K562 (cell line): Measurements from ENCODE around the gene CD248. TPM values are rescaled to one million over a fixed set of nuclear protein-coding genes. Genes with fewer than 3 reads are reported as not detected.

Experiments used
- CCNT2 ChIP-seq: IDR thresholded peaks from 2 replicates; pipeline ENCODE4 v1.6.1; 2011; ENCODE audit warnings: borderline replicate concordance, low read depth, mild to moderate bottlenecking, moderate library complexity, mixed read lengths, low read length; ENCODE audit not compliant: insufficient read length; ENCODE audit errors: extremely low read depth
- EGR1 ChIP-seq: fragments of 450-650 bp; conservative IDR thresholded peaks from 2 replicates; pipeline ENCODE4 v1.6.1; 2017; ENCODE audit warnings: mild to moderate bottlenecking
- ELF2 ChIP-seq: fragments of 250-450 bp; sonication (Bioruptor Pico); IDR thresholded peaks from 2 replicates; pipeline ENCODE4 v1.5.0; 2021; ENCODE audit warnings: mild to moderate bottlenecking
- FOSL1 ChIP-seq: fragments of 200-800 bp; sonication (Bioruptor generic); conservative IDR thresholded peaks from 2 replicates; pipeline ENCODE4 v1.6.1; 2016; ENCODE audit warnings: missing genetic modification characterization, missing compliant biosample characterization
- FOXA1 ChIP-seq: fragments of 450-650 bp; IDR thresholded peaks from 2 replicates; pipeline ENCODE4 v1.6.1; 2016; ENCODE audit warnings: mild to moderate bottlenecking, borderline replicate concordance
- FOXK2 ChIP-seq, 2 experiments: fragments of 450-650 bp; IDR thresholded peaks in 1 of 2; conservative IDR thresholded peaks in 1 of 2; 2 replicates each; pipeline ENCODE4 v1.6.1; 2016; ENCODE audit warnings: low read depth in 2 of 2, mild to moderate bottlenecking in 1 of 2
- HBP1 ChIP-seq: fragments of 450-650 bp; formaldehyde crosslinking; IDR thresholded peaks from 2 replicates; pipeline ENCODE4 v1.4.0; 2022; ENCODE audit warnings: missing genetic modification characterization
- IRF2 ChIP-seq: sonication (generic); formaldehyde crosslinking; IDR thresholded peaks from 2 replicates; pipeline ENCODE4 v1.8.1; 2022; ENCODE audit warnings: mild to moderate bottlenecking, missing genetic modification reagents
- KHSRP ChIP-seq: fragments of 450-650 bp; IDR thresholded peaks from 2 replicates; pipeline ENCODE4 v1.6.1; 2017
- NONO ChIP-seq, 2 experiments: fragments of 200-400 bp in 1 of 2; fragments of 450-650 bp in 1 of 2; formaldehyde crosslinking in 1 of 2; IDR thresholded peaks; 2 replicates each; pipeline ENCODE4 v1.6.1; 2017; ENCODE audit warnings: low read depth in 2 of 2, mild to moderate bottlenecking in 2 of 2, moderate library complexity in 2 of 2, low read length in 1 of 2
- POLR2G ChIP-seq: fragments of 200-400 bp; formaldehyde crosslinking; IDR thresholded peaks from 2 replicates; pipeline ENCODE4 v1.6.1; 2017; ENCODE audit warnings: low read depth, mild to moderate bottlenecking, antibody characterized with exemption, low read length, moderate library complexity
- RFX1 ChIP-seq: fragments of 450-650 bp; IDR thresholded peaks from 2 replicates; pipeline ENCODE4 v1.6.1; 2016; ENCODE audit warnings: mild to moderate bottlenecking, moderate library complexity
- SETDB1 ChIP-seq: IDR thresholded peaks from one replicate; pipeline ENCODE4 v1.6.1; 2012; ENCODE audit warnings: low read length, control low read depth, inconsistent platforms
- SIRT6 ChIP-seq: IDR thresholded peaks from one replicate; pipeline ENCODE4 v1.6.1; 2012; ENCODE audit warnings: low read depth, mild to moderate bottlenecking, control low read depth, inconsistent platforms, low read length, moderate library complexity
- TAF15 ChIP-seq: fragments of 200-400 bp; formaldehyde crosslinking; IDR thresholded peaks from 2 replicates; pipeline ENCODE4 v1.6.1; 2017; ENCODE audit warnings: mild to moderate bottlenecking, low read depth, low read length, moderate library complexity
- ZNF282 ChIP-seq: sonication (generic); formaldehyde crosslinking; IDR thresholded peaks from 2 replicates; pipeline ENCODE4 v1.8.1; 2023; ENCODE audit warnings: missing genetic modification reagents
- ZNF444 ChIP-seq: fragments of 250-450 bp; sonication (Bioruptor Pico); IDR thresholded peaks from 2 replicates; pipeline ENCODE4 v1.4.0; 2020; ENCODE audit warnings: mild to moderate bottlenecking, moderate library complexity
- ZNF583 ChIP-seq: fragments of 250-450 bp; sonication (Bioruptor Pico); IDR thresholded peaks from 2 replicates; pipeline ENCODE4 v1.4.0; 2020
- ZNF740 ChIP-seq, 3 experiments: fragments of 200-800 bp in 1 of 3; sonication (Bioruptor generic) in 1 of 3; sonication (generic) in 1 of 3; formaldehyde crosslinking in 1 of 3; IDR thresholded peaks; 2 replicates each; pipeline versions ENCODE4 v1.6.1 to v1.8.0; 2016 to 2022; ENCODE audit warnings: mild to moderate bottlenecking in 2 of 3, missing compliant biosample characterization in 2 of 3, missing genetic modification characterization in 2 of 3, missing genetic modification reagents in 1 of 3
- polyA plus RNA-seq, 8 experiments: library from polyadenylated mRNA; depleted of rRNA in 4 of 8; stranded (reverse) in 5 of 8; unstranded in 3 of 8; fragments of >200 nt; fragmentation: Nextera tagmentation in 2 of 8; fragmentation: Illumina TruSeq in 1 of 8; extraction: Ambion mirVana in 2 of 8; extraction: Trizol in 1 of 8; gene quantifications; 2 replicates each; pipeline versions ENCODE4 v1.2.1 to v1.2.3, GENCODE V29; 2011 to 2014; ENCODE audit warnings: inconsistent platforms in 1 of 8, missing spikeins in 1 of 8
- total RNA-seq, 7 experiments: library from RNA; depleted of rRNA in 6 of 7; stranded (reverse); fragments of >200 nt in 6 of 7; fragmentation: Illumina TruSeq in 2 of 7; extraction: Trizol in 2 of 7; gene quantifications; 2 replicates each; pipeline versions ENCODE4 v1.2.1 to v1.2.3, GENCODE V29; 2011 to 2021; ENCODE audit warnings: low replicate concordance in 1 of 7
- TF ChIP-seq, protein P1 (sequence below): fragments of 250-450 bp; sonication (Bioruptor Pico); IDR thresholded peaks from 2 replicates; pipeline ENCODE4 v1.8.0; 2021; ENCODE audit warnings: mild to moderate bottlenecking, moderate library complexity
- TF ChIP-seq, protein P2 (sequence below): fragments of 200-800 bp; sonication (Bioruptor generic); IDR thresholded peaks from 2 replicates; pipeline ENCODE4 v1.6.1; 2017; ENCODE audit warnings: missing genetic modification characterization, missing compliant biosample characterization
- TF ChIP-seq, protein P3 (sequence below): sonication (generic); formaldehyde crosslinking; IDR thresholded peaks from 2 replicates; pipeline ENCODE4 v1.8.0; 2022; ENCODE audit warnings: mild to moderate bottlenecking, missing genetic modification reagents

The CD248 gene
- total and polyA plus RNA-seq, 9 of the 15 experiments (the other 6 are each of a cell fraction or from before 2014, with no cell fraction given): 0.09 TPM; not detected in 8

- TF ChIP-seq FOXK2 (conservative IDR thresholded peaks at IDR 0.05 in 1 of 2, IDR thresholded peaks at IDR 0.05 in 1 of 2; ENCODE audit: low read depth in 2 of 2) (no peak), SETDB1 (no peak), NONO (IDR thresholded peaks at IDR 0.05; ENCODE audit: low read depth in 2 of 2, low read length in 1 of 2) (no peak), ZNF583 (no peak), EGR1 (peak; percentile 40; the same call in 1 of the 2 replicates), ZNF444 (CRISPR knock-in tag) (no peak), POLR2G (peak; percentile 65), ZNF740 (CRISPR knock-in tag; IDR thresholded peaks at IDR 0.05) (peak; percentile 77; the same call in 1 of the 2 replicates), ZNF740 (tag; IDR thresholded peaks at IDR 0.05) (peak in 1 of 2 experiments; percentile 55; a peak in 1 of 4 replicates), FOXA1 (no peak), CCNT2 (peak; percentile 42), TAF15 (no peak), RFX1 (peak; percentile 90), SIRT6 (no peak), IRF2 (CRISPR knock-in tag) (no peak), KHSRP (no peak), HBP1 (CRISPR knock-in tag) (no peak), ELF2 (CRISPR knock-in tag) (no peak), ZNF282 (CRISPR knock-in tag) (no peak), FOSL1 (tag) (no peak)
- TF ChIP-seq, protein P1, sequence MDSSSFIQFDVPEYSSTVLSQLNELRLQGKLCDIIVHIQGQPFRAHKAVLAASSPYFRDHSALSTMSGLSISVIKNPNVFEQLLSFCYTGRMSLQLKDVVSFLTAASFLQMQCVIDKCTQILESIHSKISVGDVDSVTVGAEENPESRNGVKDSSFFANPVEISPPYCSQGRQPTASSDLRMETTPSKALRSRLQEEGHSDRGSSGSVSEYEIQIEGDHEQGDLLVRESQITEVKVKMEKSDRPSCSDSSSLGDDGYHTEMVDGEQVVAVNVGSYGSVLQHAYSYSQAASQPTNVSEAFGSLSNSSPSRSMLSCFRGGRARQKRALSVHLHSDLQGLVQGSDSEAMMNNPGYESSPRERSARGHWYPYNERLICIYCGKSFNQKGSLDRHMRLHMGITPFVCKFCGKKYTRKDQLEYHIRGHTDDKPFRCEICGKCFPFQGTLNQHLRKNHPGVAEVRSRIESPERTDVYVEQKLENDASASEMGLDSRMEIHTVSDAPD (CRISPR knock-in tag): no peak
- TF ChIP-seq, protein P2, sequence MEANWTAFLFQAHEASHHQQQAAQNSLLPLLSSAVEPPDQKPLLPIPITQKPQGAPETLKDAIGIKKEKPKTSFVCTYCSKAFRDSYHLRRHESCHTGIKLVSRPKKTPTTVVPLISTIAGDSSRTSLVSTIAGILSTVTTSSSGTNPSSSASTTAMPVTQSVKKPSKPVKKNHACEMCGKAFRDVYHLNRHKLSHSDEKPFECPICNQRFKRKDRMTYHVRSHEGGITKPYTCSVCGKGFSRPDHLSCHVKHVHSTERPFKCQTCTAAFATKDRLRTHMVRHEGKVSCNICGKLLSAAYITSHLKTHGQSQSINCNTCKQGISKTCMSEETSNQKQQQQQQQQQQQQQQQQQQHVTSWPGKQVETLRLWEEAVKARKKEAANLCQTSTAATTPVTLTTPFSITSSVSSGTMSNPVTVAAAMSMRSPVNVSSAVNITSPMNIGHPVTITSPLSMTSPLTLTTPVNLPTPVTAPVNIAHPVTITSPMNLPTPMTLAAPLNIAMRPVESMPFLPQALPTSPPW: peak; percentile 70
- TF ChIP-seq, protein P3, sequence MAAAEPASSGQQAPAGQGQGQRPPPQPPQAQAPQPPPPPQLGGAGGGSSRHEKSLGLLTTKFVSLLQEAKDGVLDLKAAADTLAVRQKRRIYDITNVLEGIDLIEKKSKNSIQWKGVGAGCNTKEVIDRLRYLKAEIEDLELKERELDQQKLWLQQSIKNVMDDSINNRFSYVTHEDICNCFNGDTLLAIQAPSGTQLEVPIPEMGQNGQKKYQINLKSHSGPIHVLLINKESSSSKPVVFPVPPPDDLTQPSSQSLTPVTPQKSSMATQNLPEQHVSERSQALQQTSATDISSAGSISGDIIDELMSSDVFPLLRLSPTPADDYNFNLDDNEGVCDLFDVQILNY (CRISPR knock-in tag): no peak
Measured at GRCh38 chr11:66278363-66279091, 38.3 kb downstream of the CD248 start (continued).
